Esophagus muscularis mucosa (tissue), 3 donors: ENCODE data around the gene SLC16A5.

Source experiments
- POLR2A ChIP-seq: fragments of 450-650 bp; IDR thresholded peaks from one replicate; pipeline ENCODE4 v1.6.1; 2017; ENCODE audit warnings: antibody characterized with exemption, moderate library complexity, mild to moderate bottlenecking, low read depth
- TF ChIP-seq, protein P1 (sequence below), 3 experiments: fragments of 200-600 bp in 2 of 3; fragments of 450-650 bp in 1 of 3; sonication (generic) in 2 of 3; IDR thresholded peaks; one replicate each; pipeline ENCODE4 v1.5.1; 2017 to 2019; ENCODE audit warnings: antibody characterized with exemption in 3 of 3, mild to moderate bottlenecking in 2 of 3, moderate library complexity in 1 of 3

DNA sequence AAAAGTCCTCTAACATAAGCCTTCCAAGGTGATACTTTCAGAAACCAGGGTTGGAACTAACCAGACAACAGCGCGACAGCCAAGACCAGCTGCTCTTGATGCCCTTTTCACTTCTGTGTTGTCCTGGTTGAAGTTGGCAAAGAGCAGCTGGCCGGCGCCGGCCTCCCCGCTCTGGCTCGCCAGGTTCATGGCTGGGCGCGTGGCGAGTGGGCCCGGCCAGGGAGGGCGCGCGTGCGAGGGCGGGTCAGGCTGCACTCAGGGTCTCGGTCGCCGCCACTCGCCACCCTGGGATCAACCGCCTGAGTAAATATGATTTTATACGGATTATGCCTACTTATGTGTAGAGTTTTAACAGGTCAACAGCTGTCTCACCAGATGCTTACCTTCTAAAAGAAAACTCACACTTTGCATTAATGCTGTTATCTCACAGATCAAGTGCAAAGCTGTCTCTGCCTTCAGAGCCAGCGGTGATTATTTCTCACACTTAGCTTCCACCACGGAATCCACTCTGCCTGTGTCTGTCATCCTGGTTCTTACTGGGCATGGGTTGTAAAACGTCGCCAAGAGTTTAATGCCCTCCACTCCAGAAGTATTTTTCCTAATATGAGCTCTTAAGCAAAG is 27.2 kb upstream of the SLC16A5 start:
- TF ChIP-seq, protein P1, sequence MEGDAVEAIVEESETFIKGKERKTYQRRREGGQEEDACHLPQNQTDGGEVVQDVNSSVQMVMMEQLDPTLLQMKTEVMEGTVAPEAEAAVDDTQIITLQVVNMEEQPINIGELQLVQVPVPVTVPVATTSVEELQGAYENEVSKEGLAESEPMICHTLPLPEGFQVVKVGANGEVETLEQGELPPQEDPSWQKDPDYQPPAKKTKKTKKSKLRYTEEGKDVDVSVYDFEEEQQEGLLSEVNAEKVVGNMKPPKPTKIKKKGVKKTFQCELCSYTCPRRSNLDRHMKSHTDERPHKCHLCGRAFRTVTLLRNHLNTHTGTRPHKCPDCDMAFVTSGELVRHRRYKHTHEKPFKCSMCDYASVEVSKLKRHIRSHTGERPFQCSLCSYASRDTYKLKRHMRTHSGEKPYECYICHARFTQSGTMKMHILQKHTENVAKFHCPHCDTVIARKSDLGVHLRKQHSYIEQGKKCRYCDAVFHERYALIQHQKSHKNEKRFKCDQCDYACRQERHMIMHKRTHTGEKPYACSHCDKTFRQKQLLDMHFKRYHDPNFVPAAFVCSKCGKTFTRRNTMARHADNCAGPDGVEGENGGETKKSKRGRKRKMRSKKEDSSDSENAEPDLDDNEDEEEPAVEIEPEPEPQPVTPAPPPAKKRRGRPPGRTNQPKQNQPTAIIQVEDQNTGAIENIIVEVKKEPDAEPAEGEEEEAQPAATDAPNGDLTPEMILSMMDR (IDR thresholded peaks at IDR 0.05): no peak
- TF ChIP-seq POLR2A: no peak
